SKM-1 treated with dmso at 0.1 percent for 144 hours (cell line): ENCODE data around the gene DNLZ.
A peak's percentile ranks its signal among the peaks of the same experiment; 100 is the strongest.

Experiments
- DNase-seq: peaks from one replicate; lab custom pipeline; 2025; ENCODE audit not compliant: unreplicated experiment; lab: John Stamatoyannopoulos, UW

DNLZ gene

GRCh38 chr9:136333486-136333885 lies 30.1 kb downstream of the DNLZ start:
- no peak for DNase-seq

DNA sequence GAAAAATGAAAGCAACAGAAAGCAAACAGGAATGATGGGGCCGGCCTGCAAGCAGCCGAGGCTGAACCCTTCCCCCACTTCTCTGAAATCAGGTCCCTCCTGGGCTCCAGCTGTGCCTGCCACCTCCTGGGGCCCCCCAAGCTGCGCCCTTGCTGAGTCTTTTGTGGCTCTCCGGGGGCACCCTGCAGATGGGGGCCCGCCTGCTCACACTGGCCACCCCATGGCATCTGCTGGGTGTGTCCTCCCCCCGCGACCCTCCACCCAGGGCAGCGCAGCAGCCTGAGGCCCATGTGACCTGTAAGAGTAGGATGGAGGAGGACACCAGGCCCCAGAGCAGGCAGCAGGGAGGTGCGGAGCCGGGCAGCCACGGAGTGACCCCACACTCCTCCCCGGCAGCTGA lies 30.5 kb downstream of the DNLZ start:
- no peak for DNase-seq

DNA sequence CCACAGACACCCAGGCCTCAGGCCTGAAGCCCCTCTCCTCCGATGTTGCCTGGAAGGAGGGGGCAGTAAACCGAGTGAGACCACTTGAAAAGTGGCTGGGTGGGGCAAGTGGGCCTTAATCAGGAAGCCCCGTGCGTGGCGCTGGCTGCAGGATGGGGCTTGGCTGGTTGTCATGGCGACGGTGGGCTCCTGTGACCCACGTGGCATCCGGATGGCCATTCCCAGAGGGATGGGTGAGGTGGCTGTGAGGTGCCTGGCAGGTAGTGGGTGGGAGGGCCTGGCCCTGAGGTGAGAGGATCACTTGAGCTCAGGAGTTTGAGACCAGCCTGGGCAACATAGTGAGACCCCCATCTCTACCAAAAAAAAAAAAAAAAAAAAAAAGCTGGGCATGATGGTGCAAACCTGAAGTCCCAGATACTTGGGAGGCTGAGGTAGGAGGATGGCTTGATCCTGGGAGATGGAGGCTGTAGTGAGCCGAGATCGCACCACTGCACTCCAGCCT lies 31.0 kb downstream of the DNLZ start:
- DNase-seq, result no peak

DNA sequence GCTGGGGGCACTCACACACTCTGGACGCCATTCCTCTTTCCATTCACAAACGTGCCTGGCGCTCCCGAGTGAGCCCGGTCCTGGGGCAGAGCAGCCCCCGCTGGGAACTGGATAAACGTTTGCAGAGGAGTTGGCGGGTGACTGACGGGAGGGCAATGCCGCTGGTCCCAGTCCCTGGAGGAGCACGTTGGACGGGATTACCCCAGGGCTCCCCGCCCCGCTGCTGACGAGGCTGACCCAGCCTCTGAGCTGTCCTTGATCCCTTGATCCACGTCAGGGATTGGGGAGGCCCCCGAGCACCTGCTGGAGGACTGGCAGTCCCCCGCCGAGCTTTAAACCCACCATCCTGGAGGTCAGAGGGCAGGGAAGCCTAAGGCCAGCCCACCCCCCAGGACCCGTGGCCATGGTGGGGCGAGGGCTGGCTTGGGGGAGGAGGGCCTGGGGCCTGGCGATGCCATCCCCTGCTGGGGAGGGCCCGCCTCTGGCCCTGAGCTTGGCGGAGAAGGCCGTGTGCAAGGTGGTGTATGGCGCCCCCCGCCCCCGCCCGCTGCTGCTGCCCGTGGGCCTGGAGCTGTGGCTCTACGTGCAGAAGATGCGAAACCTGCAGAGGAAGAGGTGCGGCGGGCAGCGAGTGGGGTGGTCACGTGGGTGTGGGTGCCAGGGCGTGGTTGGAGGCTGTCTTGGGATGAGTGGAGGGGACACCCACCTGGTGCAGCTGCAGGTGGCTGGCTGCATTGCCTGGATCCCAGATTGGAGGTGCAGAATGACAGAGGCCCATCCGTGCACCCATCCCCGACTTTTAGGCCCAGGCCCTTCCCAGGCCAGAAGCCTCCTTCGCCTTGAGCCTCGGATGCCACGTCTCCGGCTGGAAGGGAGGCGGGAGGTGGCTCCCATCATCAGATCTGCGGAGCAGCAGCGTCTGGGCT lies 31.7 kb downstream of the DNLZ start:
- no peak for DNase-seq

GRCh38 chr9:136331030-136331429 lies 32.5 kb downstream of the DNLZ start:
- DNase-seq, result no peak

DNA sequence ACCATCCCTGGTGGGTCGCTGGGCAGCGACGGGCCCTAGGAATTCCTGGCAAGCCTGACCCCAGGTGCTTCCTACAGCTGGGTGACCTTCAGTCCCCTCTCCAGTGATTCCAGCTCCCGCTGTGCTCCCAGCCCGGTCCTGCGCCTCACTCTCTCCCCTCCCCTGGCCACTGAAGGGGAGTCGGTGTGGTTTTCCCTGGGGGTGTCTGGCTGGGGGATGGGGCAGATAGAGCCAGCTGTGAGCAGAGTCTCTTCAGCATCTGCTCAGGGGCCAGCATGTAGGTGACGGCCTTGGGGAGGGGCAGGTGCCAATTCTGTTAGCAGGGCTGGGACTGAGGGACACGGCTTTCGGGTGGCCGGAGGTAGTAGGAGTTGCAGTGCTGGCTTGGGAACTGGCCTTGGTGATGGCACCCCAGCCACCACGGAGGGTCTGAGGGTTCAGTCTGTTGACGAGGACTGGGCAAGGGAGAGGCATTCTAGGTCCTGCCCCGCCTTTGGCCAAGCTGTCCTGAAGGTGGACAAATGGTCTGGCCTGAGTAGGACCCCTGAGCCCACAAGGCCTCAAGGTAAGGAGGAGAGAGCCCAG lies 33.0 kb downstream of the DNLZ start:
- DNase-seq, result no peak

DNA sequence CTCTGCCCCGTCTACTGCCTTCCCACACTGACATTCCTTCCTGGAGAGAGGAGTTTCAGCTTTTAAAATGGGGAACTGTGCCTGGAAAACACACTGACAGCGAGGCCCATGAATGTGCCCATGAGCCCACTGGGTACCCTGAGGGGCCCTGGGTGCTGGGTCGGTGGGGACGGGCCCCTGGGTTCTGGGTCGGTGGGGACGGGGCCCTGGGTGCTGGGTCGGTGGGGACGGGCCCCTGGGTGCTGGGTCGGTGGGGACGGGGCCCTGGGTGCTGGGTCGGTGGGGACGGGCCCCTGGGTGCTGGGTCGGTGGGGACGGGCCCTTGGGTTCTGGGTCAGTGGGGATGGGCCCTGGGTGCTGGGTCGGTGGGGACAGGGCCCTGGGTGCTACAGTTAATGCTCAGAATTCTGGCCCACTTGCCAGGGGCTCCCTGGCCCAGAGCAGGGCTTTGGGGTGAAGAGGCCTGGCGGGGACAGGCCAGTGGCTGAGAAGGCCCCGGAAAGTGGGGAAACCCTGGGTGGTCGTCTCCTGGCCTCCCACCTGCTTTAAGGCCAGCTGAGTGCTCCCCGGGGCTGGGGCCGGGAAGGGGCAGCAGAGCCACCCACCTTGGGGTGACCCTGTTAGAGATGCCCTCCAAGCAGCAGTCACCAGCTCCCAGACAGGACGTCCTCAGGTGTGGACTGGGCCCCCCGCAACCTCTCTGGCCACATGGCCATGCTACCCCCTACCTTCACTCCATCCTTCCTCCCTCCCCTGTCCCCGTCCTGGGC lies 33.7 kb downstream of the DNLZ start:
- no peak for DNase-seq

- no peak for DNase-seq
Measured at GRCh38 chr9:136329211-136329627, 34.3 kb downstream of the DNLZ start.

- DNase-seq, result no peak
Measured at GRCh38 chr9:136328622-136329041, 34.9 kb downstream of the DNLZ start.

DNA sequence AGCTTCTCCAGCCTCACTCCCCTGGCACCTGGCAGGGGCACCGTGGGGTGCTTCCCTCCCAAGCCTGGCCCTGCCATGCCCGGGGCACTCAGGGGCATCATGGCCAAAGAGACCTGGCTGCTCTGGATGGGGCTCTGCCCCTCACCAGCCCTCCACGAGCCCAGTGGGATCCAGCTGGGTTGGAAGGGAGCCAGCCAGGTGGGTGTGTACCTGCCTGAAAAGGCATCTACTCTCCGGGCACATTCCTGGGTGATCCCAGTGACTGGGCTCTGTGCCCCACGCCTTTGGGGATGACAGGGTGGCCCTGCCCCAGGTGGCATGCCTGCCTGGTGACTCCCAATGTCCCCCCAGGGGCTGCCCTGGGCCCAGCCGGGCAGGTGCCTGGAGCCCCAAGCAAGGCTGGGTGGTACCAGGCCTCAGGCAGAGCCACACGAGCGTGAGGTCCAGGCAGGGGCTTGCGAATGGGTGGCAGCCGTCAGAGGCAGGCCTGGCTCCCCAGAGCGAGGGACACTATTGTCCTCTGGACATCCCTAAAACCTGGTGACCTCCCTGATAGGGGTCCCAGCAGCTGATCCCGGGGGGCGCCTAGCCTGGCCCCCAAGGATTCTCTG lies 35.4 kb downstream of the DNLZ start:
- no peak for DNase-seq

DNA sequence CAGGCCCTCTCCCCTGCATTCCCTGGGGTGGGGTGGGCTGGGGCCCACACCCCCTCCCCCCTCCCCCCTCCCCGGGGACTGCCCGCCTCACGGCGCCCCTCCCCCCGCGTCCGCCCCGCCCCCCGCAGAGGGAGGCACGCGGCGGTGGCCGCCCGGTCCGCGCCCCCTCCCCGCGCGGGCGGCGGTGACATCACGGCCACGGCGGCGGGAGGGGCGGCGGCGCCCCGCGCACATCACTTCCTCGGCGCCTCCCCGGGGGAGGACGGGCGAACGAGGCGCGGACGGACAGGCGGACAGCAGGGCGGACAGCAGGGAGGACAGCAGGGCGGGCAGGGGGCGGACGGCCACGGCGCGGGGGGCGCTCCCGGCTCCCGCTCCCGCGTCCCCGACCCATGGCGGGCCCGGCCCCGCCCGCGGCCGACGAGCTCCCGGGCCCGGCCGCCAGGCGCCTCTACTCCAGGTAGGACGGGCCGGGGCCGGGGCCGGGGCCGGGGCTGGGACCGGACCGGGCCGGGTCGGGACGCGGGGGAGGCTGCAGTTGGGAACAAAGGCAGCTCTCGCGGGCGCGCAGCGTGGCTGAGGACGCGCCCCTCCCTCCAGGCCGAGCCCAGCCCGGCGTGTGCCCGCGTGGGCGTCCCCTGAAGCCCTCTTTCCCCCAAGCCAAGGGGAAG lies 36.1 kb downstream of the DNLZ start, which contains the start of gene GPSM1:
Gene GPSM1, plus strand, starts transcription at position 236 of the 671 bp plus-strand sequence. Its CDS starts 157 bp downstream, at position 393.
- DNase-seq, result peak; percentile 13

- DNase-seq, result no peak
Measured at GRCh38 chr9:136326761-136327303, 36.7 kb downstream of the DNLZ start.

GRCh38 chr9:136326061-136326760 lies 37.3 kb downstream of the DNLZ start:
- no peak for DNase-seq

DNA sequence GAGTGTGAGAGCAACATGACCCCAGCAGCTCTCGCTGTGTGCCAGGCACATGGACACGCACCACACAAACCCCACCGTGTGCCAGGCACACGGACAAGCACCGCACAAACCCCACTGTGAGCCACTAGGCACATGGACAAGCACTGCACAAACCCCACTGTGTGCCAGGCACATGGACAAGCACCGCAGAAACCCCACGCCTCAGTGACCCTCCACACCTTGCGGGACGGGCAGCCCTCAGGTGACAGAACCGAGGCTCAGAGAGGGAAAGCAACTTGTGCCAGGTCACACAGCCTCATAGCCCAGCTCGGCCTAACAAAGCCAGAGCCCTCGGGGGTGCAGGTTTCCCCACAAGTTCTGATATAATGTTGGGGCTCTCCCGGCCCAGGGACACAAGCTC lies 38.2 kb downstream of the DNLZ start:
- no peak for DNase-seq

GRCh38 chr9:136324501-136325300 lies 38.8 kb downstream of the DNLZ start:
- no peak for DNase-seq

DNA sequence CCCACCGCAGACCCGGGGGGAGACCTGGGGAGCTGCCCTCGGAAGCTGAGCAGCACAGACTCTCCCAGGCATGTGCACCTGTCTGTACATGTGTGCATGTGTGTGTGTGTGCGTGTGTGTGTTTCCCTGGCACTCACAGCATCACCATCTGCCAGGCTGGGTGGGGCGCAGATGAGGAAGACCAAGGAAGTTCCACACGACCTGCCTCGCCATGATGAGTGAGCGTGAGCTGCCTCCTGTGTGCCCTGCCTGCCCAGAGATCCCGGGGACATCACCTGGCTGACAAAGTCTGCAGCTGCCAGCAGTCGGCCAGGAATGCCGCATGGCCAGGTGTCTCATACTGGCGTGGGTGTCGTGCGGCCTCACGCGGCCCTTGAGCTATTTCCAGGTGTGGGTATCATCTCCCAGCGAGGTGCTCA lies 40.2 kb downstream of the DNLZ start:
- DNase-seq, result no peak

DNA sequence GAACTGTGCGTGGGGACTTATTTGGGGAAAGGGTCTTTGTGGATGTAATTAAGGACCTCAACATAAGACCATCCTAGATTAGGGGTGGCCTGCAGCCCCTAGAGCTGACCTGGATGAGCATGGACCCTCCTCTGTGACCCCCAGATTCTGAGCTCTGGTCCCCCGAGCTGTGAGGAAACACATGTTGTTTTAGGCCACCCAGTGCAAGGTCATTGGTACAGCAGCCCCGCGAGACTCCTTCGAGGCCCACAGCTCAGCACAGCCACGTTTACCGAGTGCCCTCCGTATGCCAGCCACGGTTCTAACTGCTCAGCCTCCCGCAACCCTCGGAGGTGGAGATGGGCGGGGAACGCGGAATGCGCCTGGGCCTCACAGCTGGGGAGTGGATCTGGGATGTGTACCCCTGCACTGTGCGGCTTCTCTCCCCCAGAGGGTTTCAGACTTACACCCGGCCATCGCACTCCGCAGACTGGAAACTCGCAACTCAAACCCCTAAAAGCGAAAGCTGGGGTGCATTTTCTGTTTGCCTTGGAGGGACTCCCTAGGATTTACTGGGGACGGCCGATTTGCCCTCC lies 40.7 kb downstream of the DNLZ start:
- no peak for DNase-seq

- no peak for DNase-seq
Measured at GRCh38 chr9:136321561-136321960, 42.0 kb downstream of the DNLZ start.
